Motor neuron (in vitro differentiated cells): Measurements from ENCODE around the gene SPATA13. TPM values are rescaled to one million over a fixed set of nuclear protein-coding genes. Genes with fewer than 3 reads are reported as not detected.

Experiments used
- ATAC-seq, 8 experiments: fragments of 200-7000 bp; cut with Tn5 transposase; replicated peaks in 6 of 8; 2 replicates each; pipeline ENCODE4 v1.8.0; 2021; ENCODE audit warnings: mild to moderate bottlenecking in 8 of 8, moderate library complexity in 8 of 8
- H3K27ac ChIP-seq, 2 donors: fragments of 250-450 bp; sonication (Bioruptor Pico); 2 replicates each; pipeline ENCODE4 v1.9.0; 2021; ENCODE audit warnings: antibody characterized with exemption in 2 of 2, mild to moderate bottlenecking in 2 of 2, moderate library complexity in 1 of 2
- H3K4me1 ChIP-seq, 2 donors: fragments of 250-450 bp; sonication (Bioruptor Pico); replicated peaks in 1 of 2; 2 replicates each; pipeline ENCODE4 v1.6.1; 2021; ENCODE audit warnings: antibody characterized with exemption in 2 of 2, mild to moderate bottlenecking in 2 of 2, moderate library complexity in 1 of 2
- H3K4me3 ChIP-seq, 5 donors: fragments of 250-450 bp; sonication (Bioruptor Pico); 2 replicates each; pipeline ENCODE4 v1.9.0; 2021; ENCODE audit warnings: antibody characterized with exemption in 5 of 5, mild to moderate bottlenecking in 5 of 5, moderate library complexity in 4 of 5
- WGBS, 10 experiments: fragments of 450-650 bp; shearing (Covaris generic); methylation state at CpG; one replicate each; pipeline ENCODE4 v1.0.0; 2022; 5-methylcytosine and 5-hydroxymethylcytosine counted together
- in situ Hi-C, 9 experiments: fragments of 400-800 bp; cut with MboI; loops; one replicate each; pipeline ENCODE4 v1.15.0; 2021; ENCODE audit warnings: low sequenced_read_pairs in 9 of 9, low pct_unique_long_range_greater_than_20kb in 2 of 9; ENCODE audit not compliant: unreplicated experiment in 9 of 9
- total RNA-seq, 8 experiments: library from RNA; unstranded; fragments of 300-600 nt; gene quantifications; 2 replicates each; pipeline versions ENCODE4 v1.2.3 to v1.2.4, GENCODE V29; 2022

The SPATA13 gene
- total RNA-seq, 8 experiments from 2014 or later: 1.3 to 25.2 (median 8.8) TPM

DNA sequence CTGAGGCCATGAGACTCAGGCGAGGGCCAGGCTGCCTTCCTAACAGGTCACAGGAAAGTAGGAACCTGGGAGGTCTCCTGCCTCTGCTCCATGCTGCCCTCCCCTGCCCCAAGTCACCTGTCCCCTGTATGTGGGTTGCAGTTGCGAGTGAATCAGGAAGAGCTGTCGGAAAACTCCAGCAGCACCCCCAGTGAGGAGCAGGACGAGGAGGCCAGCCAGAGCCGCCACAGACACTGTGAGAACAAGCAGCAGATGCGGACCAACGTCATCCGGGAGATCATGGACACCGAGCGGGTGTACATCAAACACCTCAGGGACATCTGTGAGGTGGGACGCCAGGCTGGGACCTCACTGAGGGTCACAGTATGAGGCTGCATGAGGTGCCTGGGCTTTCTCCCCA is 126.1 kb downstream of the SPATA13 start:
- Histone ChIP-seq H3K4me1 (no peaks in the 10 kb centered on the region), H3K27ac (no peak overlapping the region), H3K4me3 (no peak overlapping the region)
- in situ Hi-C loops: no loop called here
- no peak for ATAC-seq
- WGBS, 10 experiments: 100% methylated on average over 1 to 3 of the region's 11 CpGs; no CpG with 5 or more reads in 8 of the 10 experiments

DNA sequence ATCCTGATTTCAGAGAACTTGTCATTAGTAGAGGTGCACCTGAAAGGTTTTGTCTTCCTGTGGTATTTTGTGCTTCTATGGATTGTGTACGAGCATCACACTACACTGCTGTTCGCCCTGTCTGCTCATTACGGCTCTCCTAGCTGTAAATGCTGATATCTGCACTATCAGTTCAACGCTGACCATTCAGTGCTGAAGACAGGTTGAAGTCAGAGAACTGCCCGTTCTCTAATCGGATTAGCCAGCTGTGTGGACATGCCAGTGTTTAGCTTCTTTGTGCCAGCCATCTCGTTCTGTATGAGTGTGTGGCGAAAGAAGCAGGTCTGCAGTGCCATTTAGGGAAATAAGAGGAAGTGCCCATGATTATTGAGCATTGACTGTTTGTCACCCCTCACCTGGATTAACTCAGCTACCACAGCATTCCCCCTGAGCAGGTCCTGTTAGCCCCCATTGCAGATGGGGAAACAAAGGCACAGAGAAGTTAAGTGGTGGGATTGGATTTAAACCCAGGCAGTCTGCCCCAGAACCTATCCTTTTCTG is 127.3 kb downstream of the SPATA13 start:
- in situ Hi-C loops: no loop called here
- Histone ChIP-seq H3K4me3 (no peak overlapping the region), H3K27ac (no peak overlapping the region), H3K4me1 (no peaks in the 10 kb centered on the region)
- ATAC-seq: no peak
- 88 to 100% (median 92%) methylated on average over 1 to 8 of the region's 8 CpGs; no CpG with 5 or more reads in 2 of the 10 experiments for WGBS, 10 experiments

DNA sequence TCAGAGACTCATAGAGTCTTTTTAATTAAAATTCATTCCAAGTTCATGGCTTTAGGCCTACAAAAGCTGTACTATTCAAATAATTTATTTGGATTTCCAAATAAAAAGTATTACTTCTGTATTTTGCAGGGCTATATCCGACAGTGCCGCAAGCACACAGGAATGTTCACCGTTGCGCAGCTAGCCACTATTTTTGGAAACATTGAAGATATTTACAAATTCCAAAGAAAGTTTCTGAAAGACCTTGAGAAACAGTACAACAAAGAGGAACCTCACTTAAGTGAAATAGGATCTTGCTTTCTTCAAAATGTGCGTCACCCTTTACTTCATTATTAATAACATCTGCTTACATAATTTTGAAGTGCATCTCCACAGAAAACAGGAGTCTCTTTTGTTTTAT is 128.3 kb downstream of the SPATA13 start:
- ATAC-seq: no peak
- in situ Hi-C loops: no loop called here
- 84 to 100% (median 97%) methylated on average over 2 to 5 of the region's 5 CpGs for WGBS, 10 experiments
- Histone ChIP-seq H3K27ac (no peak overlapping the region), H3K4me1 (peaks cover 0 to 8% of the 10 kb centered on the region in 2 donors), H3K4me3 (no peak overlapping the region)

DNA sequence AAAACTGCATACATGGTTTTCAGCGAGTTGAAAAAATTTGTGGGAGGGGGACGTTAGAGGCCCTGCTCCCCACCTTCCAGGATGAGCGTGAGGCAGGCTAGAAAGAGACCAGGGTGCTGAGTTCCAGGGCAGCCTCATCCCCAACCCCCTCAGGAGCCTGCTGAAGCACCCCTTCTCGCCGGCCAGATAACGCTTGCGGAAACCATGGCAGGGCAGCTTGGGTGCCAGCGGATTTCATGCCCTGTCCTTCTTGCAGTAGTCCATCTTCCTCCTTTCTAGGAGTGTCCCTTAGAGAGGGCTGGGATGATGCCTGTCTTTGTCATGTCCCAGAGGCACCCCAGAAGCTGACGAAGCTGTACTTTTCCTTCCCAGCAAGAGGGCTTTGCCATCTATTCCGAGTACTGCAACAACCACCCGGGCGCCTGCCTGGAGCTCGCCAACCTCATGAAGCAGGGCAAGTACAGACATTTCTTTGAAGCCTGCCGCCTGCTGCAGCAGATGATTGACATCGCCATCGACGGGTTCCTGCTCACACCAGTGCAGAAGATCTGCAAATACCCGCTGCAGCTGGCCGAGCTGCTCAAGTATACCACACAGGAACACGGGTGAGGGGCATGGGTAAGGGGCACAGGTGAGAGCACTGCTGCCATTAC is 129.9 kb downstream of the SPATA13 start:
- H3K27ac ChIP-seq: no peak overlapping the region
- peaks cover 0 to 10% of the 10 kb centered on the region in 2 donors for H3K4me1 ChIP-seq
- WGBS, 10 experiments: 90 to 100% (median 97%) methylated on average over 2 to 12 of the region's 20 CpGs; no CpG with 5 or more reads in 5 of the 10 experiments
- no peak overlapping the region for H3K4me3 ChIP-seq
- no peak for ATAC-seq
- in situ Hi-C loops: no loop called here

DNA sequence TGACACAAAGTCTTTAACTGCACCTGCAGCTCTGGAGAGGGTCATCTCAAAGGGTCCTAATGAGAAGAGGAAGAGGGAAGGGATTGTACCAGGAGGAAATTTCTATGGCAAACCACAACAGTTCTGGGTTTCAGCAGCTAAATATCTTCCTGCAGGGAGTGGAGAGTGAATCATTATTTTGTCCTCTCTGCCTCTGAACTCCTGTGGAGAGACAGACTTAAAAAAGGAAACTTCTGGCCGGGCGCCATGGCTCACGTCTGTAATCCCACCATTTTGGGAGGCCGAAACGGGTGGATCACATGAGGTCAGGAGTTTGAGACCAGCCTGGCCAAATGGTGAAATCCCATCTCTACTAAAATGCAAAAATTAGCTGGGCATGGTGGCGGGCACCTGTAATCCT is 132.0 kb downstream of the SPATA13 start:
- 100% methylated on average over 1 to 6 of the region's 6 CpGs; no CpG with 5 or more reads in 5 of the 10 experiments for WGBS, 10 experiments
- no peak for ATAC-seq

DNA sequence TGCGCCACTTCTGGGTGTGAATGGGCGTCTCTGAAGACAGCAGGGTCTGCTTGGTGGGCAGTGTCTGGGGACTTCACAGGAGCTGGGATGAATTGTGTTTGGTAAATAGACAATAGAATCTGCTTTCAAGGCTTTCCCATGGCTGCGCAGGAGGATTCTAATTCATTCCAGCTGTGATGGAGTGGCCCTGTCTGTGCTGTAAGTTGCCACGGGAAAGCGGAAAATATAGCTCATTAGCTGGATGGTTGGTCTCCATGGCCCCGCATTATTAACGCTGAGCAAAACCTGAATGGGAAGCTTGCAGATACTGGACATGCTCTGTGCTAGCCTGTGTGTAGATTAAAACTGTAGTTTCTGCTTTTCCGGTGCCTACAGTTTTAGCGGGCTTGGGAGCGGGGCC is 133.2 kb downstream of the SPATA13 start:
- WGBS, 10 experiments: 24 to 100% (median 69%) methylated on average over 2 to 6 of the region's 10 CpGs; no CpG with 5 or more reads in 4 of the 10 experiments
- in situ Hi-C loops: no loop called here
- peaks cover 0 to 10% of the 10 kb centered on the region in 2 donors for H3K4me1 ChIP-seq
- no peak overlapping the region for H3K4me3 ChIP-seq
- no peak overlapping the region for H3K27ac ChIP-seq
- peak in 5 of 8 experiments; percentile 64 to 93 (median 86) for ATAC-seq

More for the DNA sequence above, 132.0 kb downstream of the SPATA13 start:
- Histone ChIP-seq H3K4me1 (peaks cover 0 to 10% of the 10 kb centered on the region in 2 donors), H3K27ac (no peak overlapping the region), H3K4me3 (no peak overlapping the region)
- in situ Hi-C loops: no loop called here

DNA sequence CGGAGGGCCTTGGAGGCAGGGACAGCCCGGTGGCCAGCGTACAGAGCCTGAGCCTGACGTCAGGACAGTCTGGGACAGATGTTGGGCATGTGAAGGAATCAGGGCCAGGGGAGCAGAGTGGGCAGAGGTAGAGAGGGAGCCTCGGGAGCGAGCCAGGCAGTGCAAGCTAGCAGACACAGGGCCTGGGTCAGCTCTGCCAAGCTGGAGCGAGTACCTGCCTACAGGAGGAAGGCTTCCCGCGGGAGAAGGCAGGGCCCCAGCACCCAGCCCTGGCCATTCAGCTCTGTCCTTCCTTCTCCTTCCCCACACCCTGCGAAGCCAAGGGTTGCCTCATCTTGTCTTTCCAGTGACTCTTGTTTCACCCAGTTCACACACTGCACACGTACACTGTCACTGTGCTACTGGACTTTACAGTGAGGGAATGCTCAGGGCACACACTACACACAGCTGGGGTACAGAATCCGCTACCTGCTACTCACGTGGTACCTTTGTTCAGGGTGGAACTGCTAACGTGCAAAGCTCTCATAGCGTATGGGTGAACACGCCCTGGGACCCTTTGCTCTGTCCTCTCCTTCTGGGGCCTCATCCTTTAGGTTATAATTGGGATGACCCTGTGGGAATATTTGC is 139.1 kb downstream of the SPATA13 start:
- no peak overlapping the region for H3K4me3 ChIP-seq
- no peak overlapping the region for H3K27ac ChIP-seq
- WGBS, 10 experiments: 87 to 100% (median 97%) methylated on average over 1 to 10 of the region's 16 CpGs; no CpG with 5 or more reads in 2 of the 10 experiments
- ATAC-seq: no peak
- in situ Hi-C loops: loop anchor here in 1 of 9 experiments (25.0 kb wide), 1 partner anchor 238 kb away; no protein-coding TSS in a partner anchor
- H3K4me1 ChIP-seq: no peaks in the 10 kb centered on the region

DNA sequence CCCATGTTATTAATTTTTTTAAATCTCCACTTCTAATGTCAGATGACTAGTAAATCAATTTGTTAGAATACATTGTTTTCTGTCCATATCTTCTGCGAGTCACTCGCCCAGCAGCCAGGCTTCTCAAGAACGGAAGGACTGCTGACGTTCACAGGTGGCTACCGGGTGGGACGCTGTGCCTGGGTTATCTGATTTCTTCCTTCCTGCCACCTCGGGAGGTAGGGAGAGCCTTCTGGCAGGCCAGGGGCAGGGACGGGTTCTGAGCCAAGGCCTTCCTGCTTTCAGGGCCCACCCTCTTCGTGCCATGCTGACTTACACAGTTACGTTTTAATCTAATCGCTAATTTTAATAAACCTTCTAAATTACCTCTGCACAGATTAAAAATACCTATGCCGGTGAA is 140.9 kb downstream of the SPATA13 start:
- no peak overlapping the region for H3K27ac ChIP-seq
- ATAC-seq: no peak
- 61 to 100% (median 88%) methylated on average over 2 to 10 of the region's 12 CpGs; no CpG with 5 or more reads in 2 of the 10 experiments for WGBS, 10 experiments
- no peak overlapping the region for H3K4me3 ChIP-seq
- no peaks in the 10 kb centered on the region for H3K4me1 ChIP-seq
- in situ Hi-C loops: loop anchor here in 1 of 9 experiments (25.0 kb wide), 1 partner anchor 236 kb away; no protein-coding TSS in a partner anchor

DNA sequence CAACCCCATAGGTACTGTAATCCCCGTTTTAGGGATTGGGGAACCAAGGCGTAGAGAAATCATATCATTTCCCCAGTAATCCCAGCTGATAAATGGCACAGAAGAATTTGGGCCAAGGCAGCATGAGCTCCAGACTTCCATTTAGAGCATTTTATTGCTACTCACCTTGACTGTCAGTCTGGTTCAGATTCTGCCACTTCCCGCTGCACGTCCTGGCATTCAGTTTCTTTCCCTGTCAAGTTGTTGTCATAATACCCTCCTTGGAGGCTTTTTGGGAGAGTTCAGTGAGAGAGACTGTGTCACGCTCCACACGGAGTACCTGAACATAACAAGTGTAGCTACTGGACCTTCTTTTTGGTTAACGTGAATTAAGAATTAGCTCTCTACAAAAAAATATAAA is 141.4 kb downstream of the SPATA13 start:
- in situ Hi-C loops: loop anchor here in 1 of 9 experiments (25.0 kb wide), 1 partner anchor 235 kb away; no protein-coding TSS in a partner anchor
- Histone ChIP-seq H3K4me1 (no peaks in the 10 kb centered on the region), H3K27ac (no peak overlapping the region), H3K4me3 (no peak overlapping the region)
- 74 to 100% (median 88%) methylated on average over 2 to 6 of the region's 7 CpGs; no CpG with 5 or more reads in 1 of the 10 experiments for WGBS, 10 experiments
- no peak for ATAC-seq

DNA sequence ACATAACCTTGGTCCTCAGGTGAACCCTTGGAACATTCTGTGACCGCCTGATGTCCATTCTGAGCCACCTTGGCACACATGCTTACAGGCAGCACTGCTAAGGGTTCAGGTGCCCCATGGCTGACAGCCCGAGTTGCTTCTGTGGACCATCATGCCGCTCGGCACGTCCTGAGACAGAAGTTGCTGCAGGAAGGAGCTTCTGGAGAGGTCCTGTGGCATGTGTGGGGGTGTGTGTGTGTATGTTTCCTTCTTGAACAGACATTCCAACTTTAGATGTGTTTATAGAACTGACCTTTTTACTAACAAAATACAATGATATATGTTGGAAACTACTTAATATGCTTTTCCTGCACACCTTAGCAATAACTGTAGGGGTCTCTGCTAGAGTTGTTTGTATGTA is 144.1 kb downstream of the SPATA13 start:
- Histone ChIP-seq H3K27ac (no peak overlapping the region), H3K4me3 (no peak overlapping the region), H3K4me1 (no peaks in the 10 kb centered on the region)
- in situ Hi-C loops: loop anchor here in 1 of 9 experiments (25.0 kb wide), 1 partner anchor 233 kb away; no protein-coding TSS in a partner anchor
- ATAC-seq: no peak
- 80 to 100% (median 93%) methylated on average over 1 to 4 of the region's 5 CpGs; no CpG with 5 or more reads in 5 of the 10 experiments for whole genome bisulfite sequencing, 10 experiments

DNA sequence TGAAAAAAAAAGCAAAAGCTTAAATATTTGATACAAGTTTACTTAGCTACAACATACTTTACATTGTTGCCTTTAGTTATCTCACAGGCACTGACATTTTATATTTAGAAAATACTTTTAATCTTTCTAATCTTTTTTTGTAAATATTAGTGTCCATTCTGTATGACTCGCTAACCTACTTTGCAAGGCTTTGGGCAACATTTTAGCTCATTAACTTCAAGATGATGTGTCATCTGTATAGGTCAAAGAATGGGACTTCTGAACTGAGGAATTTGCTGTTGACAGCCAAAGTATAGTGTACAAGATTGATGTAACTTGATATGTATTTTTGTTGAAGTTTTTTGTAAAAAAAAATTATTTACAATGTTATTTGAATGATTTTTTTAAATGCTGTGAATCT is 146.1 kb downstream of the SPATA13 start:
- ATAC-seq: peak in 1 of 8 experiments; percentile 57
- Histone ChIP-seq H3K4me1 (no peaks in the 10 kb centered on the region), H3K27ac (no peak overlapping the region), H3K4me3 (no peak overlapping the region)
- in situ Hi-C loops: loop anchor here in 1 of 9 experiments (25.0 kb wide), 1 partner anchor 231 kb away; no protein-coding TSS in a partner anchor
- WGBS, 10 experiments: 82 to 100% (median 93%) methylated on average over 1 of the region's 1 CpG; no CpG with 5 or more reads in 1 of the 10 experiments

DNA sequence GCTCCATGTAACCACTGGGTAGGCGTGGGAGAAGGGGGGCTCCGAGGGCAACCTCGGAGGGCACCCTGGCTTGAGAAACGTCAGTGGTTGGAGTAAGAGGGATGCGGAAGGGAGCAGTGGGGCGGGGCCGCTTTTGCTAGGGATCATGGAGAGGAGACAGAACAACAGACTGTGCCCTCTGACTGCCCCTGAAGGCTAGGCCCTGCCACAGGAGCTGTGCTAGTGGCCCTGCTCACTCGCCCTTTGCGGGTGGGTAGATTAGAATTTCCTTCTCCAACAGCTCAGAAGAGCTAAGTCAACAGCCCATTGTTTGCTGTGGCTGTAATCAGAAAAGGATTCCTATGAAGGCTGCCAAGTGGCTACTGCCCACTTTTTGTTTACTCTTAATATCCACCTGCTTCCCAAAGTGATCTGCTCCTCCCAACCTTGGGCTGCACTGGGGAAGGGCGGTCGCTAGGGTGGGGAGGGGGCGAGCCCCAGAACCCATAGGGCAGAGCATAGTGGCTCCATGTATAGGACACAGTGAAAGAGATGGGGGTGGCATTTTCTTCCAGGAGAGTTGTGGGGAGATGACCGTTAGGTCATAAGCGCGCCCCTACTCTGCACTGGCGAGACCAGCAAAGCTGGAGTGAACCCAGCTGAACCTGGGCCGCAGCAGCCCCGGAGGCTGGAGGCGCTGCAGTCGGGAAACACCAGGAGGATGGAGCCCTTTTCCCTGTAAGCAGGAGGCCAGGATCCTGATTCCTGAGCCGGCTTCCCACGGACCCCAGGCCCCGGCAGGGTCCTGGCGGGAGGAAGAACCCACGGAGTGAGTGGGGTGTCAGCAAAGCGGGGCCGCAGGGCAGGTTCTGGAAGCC is 146.9 kb downstream of the SPATA13 start:
- Histone ChIP-seq H3K4me3 (no peak overlapping the region), H3K27ac (no peak overlapping the region), H3K4me1 (no peaks in the 10 kb centered on the region)
- peak in 1 of 8 experiments; percentile 59 for ATAC-seq
- in situ Hi-C loops: loop anchor here in 1 of 9 experiments (25.0 kb wide), 1 partner anchor 230 kb away; no protein-coding TSS in a partner anchor
- WGBS, 10 experiments: 40 to 100% (median 72%) methylated on average over 1 to 6 of the region's 27 CpGs; no CpG with 5 or more reads in 3 of the 10 experiments
